Trophoblast cell (in vitro differentiated cells and primary cell): Measurements from ENCODE around the gene EIF4G3.
A peak's percentile ranks its signal among the peaks of the same experiment; 100 is the strongest.

Experiments
- DNase-seq, 2 donors: peaks; one replicate each; pipeline ENCODE4 v3.0.0-alpha.2; 2016
- H2AFZ ChIP-seq: 2 replicates; pipeline ENCODE4 v1.6.1; 2013; ENCODE audit warnings: low read length, moderate library complexity, mild to moderate bottlenecking; ENCODE audit not compliant: insufficient read depth, poor library complexity
- H2AK5ac ChIP-seq: 2 replicates; pipeline ENCODE4 v1.6.1; 2013; ENCODE audit warnings: mild to moderate bottlenecking, low read length
- H2BK120ac ChIP-seq: 2 replicates; pipeline ENCODE4 v1.6.1; 2013; ENCODE audit warnings: low read length, mild to moderate bottlenecking, moderate library complexity; ENCODE audit not compliant: insufficient read depth, poor library complexity
- H2BK12ac ChIP-seq: 2 replicates; pipeline ENCODE4 v1.6.1; 2013; ENCODE audit warnings: mild to moderate bottlenecking, low read length, moderate library complexity
- H2BK5ac ChIP-seq: 2 replicates; pipeline ENCODE4 v1.6.1; 2013; ENCODE audit warnings: low read length, low read depth, moderate library complexity, mild to moderate bottlenecking; ENCODE audit not compliant: poor library complexity
- H3K14ac ChIP-seq: 2 replicates; pipeline ENCODE4 v1.6.1; 2013; ENCODE audit warnings: mild to moderate bottlenecking, low read length
- H3K18ac ChIP-seq: 2 replicates; pipeline ENCODE4 v1.6.1; 2013; ENCODE audit warnings: mild to moderate bottlenecking, low read length
- H3K23ac ChIP-seq: 2 replicates; pipeline ENCODE4 v1.6.1; 2013; ENCODE audit warnings: low read length
- H3K27ac ChIP-seq: 2 replicates; pipeline ENCODE4 v1.5.1; 2013; ENCODE audit warnings: low read depth, mild to moderate bottlenecking, inconsistent platforms, low read length, moderate library complexity
- H3K27me3 ChIP-seq: 2 replicates; pipeline ENCODE4 v1.6.1; 2013; ENCODE audit warnings: inconsistent platforms, mild to moderate bottlenecking, low read length, moderate library complexity; ENCODE audit not compliant: insufficient read depth
- H3K36me3 ChIP-seq, 2 experiments: 1 replicate in 1 of 2; 2 replicates in 1 of 2; pipeline ENCODE4 v1.6.1; 2013; ENCODE audit warnings: low read length in 2 of 2, mild to moderate bottlenecking in 2 of 2, moderate library complexity in 1 of 2; ENCODE audit not compliant: insufficient read depth in 2 of 2, control insufficient read depth in 1 of 2
- H3K4ac ChIP-seq: 2 replicates; pipeline ENCODE4 v1.6.1; 2013; ENCODE audit warnings: low read depth, mild to moderate bottlenecking, low read length, moderate library complexity
- H3K4me1 ChIP-seq, 2 experiments: 1 replicate in 1 of 2; 2 replicates in 1 of 2; pipeline ENCODE4 v1.6.1; 2013; ENCODE audit warnings: low read length in 2 of 2, mild to moderate bottlenecking in 2 of 2, moderate library complexity in 1 of 2; ENCODE audit not compliant: insufficient read depth in 2 of 2, control insufficient read depth in 1 of 2
- H3K4me2 ChIP-seq: 2 replicates; pipeline ENCODE4 v1.6.1; 2013; ENCODE audit warnings: inconsistent platforms, mild to moderate bottlenecking, low read length, moderate library complexity
- H3K4me3 ChIP-seq: 2 replicates; pipeline ENCODE4 v1.5.1; 2013; ENCODE audit warnings: mild to moderate bottlenecking, low read depth, low read length, inconsistent platforms
- H3K79me1 ChIP-seq: one replicate; pipeline ENCODE4 v1.6.1; 2013; ENCODE audit warnings: low read length
- H3K79me2 ChIP-seq: 2 replicates; pipeline ENCODE4 v1.6.1; 2013; ENCODE audit warnings: low read length, mild to moderate bottlenecking; ENCODE audit not compliant: control insufficient read depth, insufficient read depth, poor library complexity
- H3K9ac ChIP-seq: 2 replicates; pipeline ENCODE4 v1.6.1; 2013; ENCODE audit warnings: mild to moderate bottlenecking, low read length
- H3K9me3 ChIP-seq: 2 replicates; pipeline ENCODE4 v1.6.1; 2013; ENCODE audit warnings: low read depth, mild to moderate bottlenecking, control low read depth, inconsistent platforms, low read length; ENCODE audit not compliant: insufficient read depth
- H4K12ac ChIP-seq: 2 replicates; pipeline ENCODE4 v1.6.1; 2013; ENCODE audit warnings: low read depth, mild to moderate bottlenecking, low read length, moderate library complexity
- H4K8ac ChIP-seq: 2 replicates; pipeline ENCODE4 v1.6.1; 2013; ENCODE audit warnings: low read depth, mild to moderate bottlenecking, low read length, moderate library complexity
- H4K91ac ChIP-seq: one replicate; pipeline ENCODE4 v1.6.1; 2013; ENCODE audit warnings: low read depth, mild to moderate bottlenecking, low read length, moderate library complexity
- WGBS: extraction: QIAGEN DNeasy Blood & Tissue Kit; methylation state at CpG from one replicate; pipeline ENCODE4 v1.1.7; 2013; ENCODE audit warnings: missing lambda C conversion rate; ENCODE audit not compliant: insufficient read length, insufficient coverage; ENCODE audit errors: extremely low coverage; 5-methylcytosine and 5-hydroxymethylcytosine counted together

EIF4G3 gene

GRCh38 chr1:20878799-20879198 is 297.9 kb downstream of the EIF4G3 start:
- Histone ChIP-seq H3K14ac (no peak overlapping the region), H3K9me3 (no peaks in the 10 kb centered on the region), H3K18ac (no peak overlapping the region), H3K23ac (no peak overlapping the region), H2AK5ac (no peak overlapping the region), H4K12ac (no peak overlapping the region), H2BK5ac (no peak overlapping the region), H2BK120ac (no peak overlapping the region), H3K4me2 (no peak overlapping the region), H3K4me1 (peaks cover 0 to 2% of the 10 kb centered on the region in 2 experiments), H3K27me3 (no peaks in the 10 kb centered on the region), H3K9ac (no peak overlapping the region), H3K4me3 (no peak overlapping the region), H3K36me3 (peaks cover 3 to 9% of the 10 kb centered on the region in 2 experiments), H4K91ac (no peak overlapping the region), H4K8ac (no peak overlapping the region), H3K4ac (no peak overlapping the region), H3K27ac (no peak overlapping the region), H2AFZ (no peak overlapping the region), H3K79me2 (no peaks in the 10 kb centered on the region), H3K79me1 (peaks cover 6% of the 10 kb centered on the region), H2BK12ac (no peak overlapping the region)
- no peak for DNase-seq
- no CpG with 5 or more reads among the region's 7 CpGs for WGBS

- no CpG with 5 or more reads among the region's 4 CpGs for WGBS
- H2AK5ac ChIP-seq: no peak overlapping the region
Measured at GRCh38 chr1:20875198-20875973, 301.3 kb downstream of the EIF4G3 start.

GRCh38 chr1:20873311-20873710 is 303.4 kb downstream of the EIF4G3 start:
- no peak overlapping the region for H4K12ac ChIP-seq
- H3K14ac ChIP-seq: no peak overlapping the region
- H3K27ac ChIP-seq: no peak overlapping the region
- no peaks in the 10 kb centered on the region for H3K4me1 ChIP-seq
- H3K4me3 ChIP-seq: no peak overlapping the region
- H3K36me3 ChIP-seq: peaks cover 0 to 6% of the 10 kb centered on the region in 2 experiments
- H2AK5ac ChIP-seq: no peak overlapping the region
- H4K8ac ChIP-seq: no peak overlapping the region
- H3K79me1 ChIP-seq: no peaks in the 10 kb centered on the region
- no peak overlapping the region for H3K9ac ChIP-seq
- H3K27me3 ChIP-seq: no peaks in the 10 kb centered on the region
- H2AFZ ChIP-seq: no peak overlapping the region
- DNase-seq: peak in 1 of 2 donors; percentile 8
- H4K91ac ChIP-seq: no peak overlapping the region
- no peaks in the 10 kb centered on the region for H3K9me3 ChIP-seq
- H3K4ac ChIP-seq: no peak overlapping the region
- no CpG with 5 or more reads among the region's 3 CpGs for WGBS
- no peak overlapping the region for H2BK120ac ChIP-seq
- no peak overlapping the region for H3K4me2 ChIP-seq
- no peak overlapping the region for H3K23ac ChIP-seq
- no peak overlapping the region for H2BK5ac ChIP-seq
- H2BK12ac ChIP-seq: no peak overlapping the region
- no peaks in the 10 kb centered on the region for H3K79me2 ChIP-seq
- no peak overlapping the region for H3K18ac ChIP-seq

More at GRCh38 chr1:20875198-20875973, 301.3 kb downstream of the EIF4G3 start:
- Histone ChIP-seq H3K79me1 (no peaks in the 10 kb centered on the region), H3K4ac (no peak overlapping the region), H3K18ac (no peak overlapping the region), H4K8ac (no peak overlapping the region), H3K9me3 (no peaks in the 10 kb centered on the region), H3K4me2 (no peak overlapping the region), H3K4me3 (no peak overlapping the region), H2AFZ (no peak overlapping the region), H2BK120ac (no peak overlapping the region), H4K91ac (no peak overlapping the region), H4K12ac (no peak overlapping the region), H3K36me3 (peaks cover 0 to 9% of the 10 kb centered on the region in 2 experiments), H3K9ac (no peak overlapping the region), H3K23ac (no peak overlapping the region), H2BK12ac (no peak overlapping the region), H2BK5ac (no peak overlapping the region), H3K4me1 (no peaks in the 10 kb centered on the region), H3K27ac (no peak overlapping the region), H3K14ac (no peak overlapping the region), H3K27me3 (no peaks in the 10 kb centered on the region), H3K79me2 (no peaks in the 10 kb centered on the region)
- DNase-seq: no peak

DNA sequence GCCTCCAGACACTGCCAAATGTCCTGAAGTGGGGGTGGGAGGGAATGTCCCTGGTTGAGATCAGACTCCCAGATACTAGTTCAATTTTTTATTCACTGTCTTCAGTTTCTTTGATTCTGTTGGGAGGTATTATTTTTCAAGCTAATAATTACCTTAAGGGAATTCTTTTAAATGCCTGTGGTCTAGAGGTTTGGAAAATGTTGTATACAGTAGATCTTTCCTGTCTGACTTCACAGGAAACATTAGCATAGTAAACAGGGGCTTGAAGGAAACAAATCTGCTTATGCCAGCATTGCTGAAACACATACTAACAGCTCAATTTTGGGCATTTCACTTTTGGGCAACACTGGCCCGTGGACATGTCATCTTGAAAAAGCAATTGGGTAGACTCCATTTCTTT is 305.3 kb downstream of the EIF4G3 start:
- H2BK5ac ChIP-seq: no peak overlapping the region
- no peak overlapping the region for H3K9ac ChIP-seq
- H3K9me3 ChIP-seq: no peaks in the 10 kb centered on the region
- H3K4ac ChIP-seq: no peak overlapping the region
- H3K79me2 ChIP-seq: no peaks in the 10 kb centered on the region
- H3K18ac ChIP-seq: no peak overlapping the region
- no peaks in the 10 kb centered on the region for H3K4me1 ChIP-seq
- H2AK5ac ChIP-seq: no peak overlapping the region
- no peak overlapping the region for H2AFZ ChIP-seq
- H3K4me2 ChIP-seq: no peak overlapping the region
- no peak overlapping the region for H4K12ac ChIP-seq
- no peaks in the 10 kb centered on the region for H3K79me1 ChIP-seq
- WGBS: no CpG with 5 or more reads among the region's 1 CpG
- H2BK120ac ChIP-seq: no peak overlapping the region
- no peak overlapping the region for H3K27ac ChIP-seq
- no peak overlapping the region for H3K23ac ChIP-seq
- H4K91ac ChIP-seq: no peak overlapping the region
- H3K27me3 ChIP-seq: no peaks in the 10 kb centered on the region
- H3K14ac ChIP-seq: no peak overlapping the region
- H2BK12ac ChIP-seq: no peak overlapping the region
- H4K8ac ChIP-seq: no peak overlapping the region
- H3K36me3 ChIP-seq: peaks cover 0 to 3% of the 10 kb centered on the region in 2 experiments
- DNase-seq: no peak
- no peak overlapping the region for H3K4me3 ChIP-seq
